HepG2 (cell line): ENCODE measurements around the gene QDPR. TPM values are rescaled to one million over a fixed set of nuclear protein-coding genes. Genes with fewer than 3 reads are reported as not detected.

ENCODE experiments used
- BHLHE40 ChIP-seq: IDR thresholded peaks from 2 replicates; pipeline ENCODE4 v1.6.1; 2011; ENCODE audit warnings: low read length, improper control_type of control experiment
- EZH2 ChIP-seq: conservative IDR thresholded peaks from 2 replicates; pipeline ENCODE4 v1.6.1; 2012; ENCODE audit warnings: mild to moderate bottlenecking, low read depth, low read length, moderate library complexity
- FOXC1 ChIP-seq: sonication (generic); formaldehyde crosslinking; IDR thresholded peaks from 2 replicates; pipeline ENCODE4 v1.8.0; 2022; ENCODE audit warnings: mild to moderate bottlenecking, missing genetic modification reagents, borderline replicate concordance
- HHEX ChIP-seq: IDR thresholded peaks from 2 replicates; pipeline ENCODE4 v1.6.1; 2016; ENCODE audit warnings: control low read depth
- KDM5A ChIP-seq: fragments of 200-600 bp; sonication (generic); IDR thresholded peaks from 2 replicates; pipeline ENCODE4 v1.7.0; 2018; ENCODE audit warnings: antibody characterized with exemption, mild to moderate bottlenecking, low read length, borderline replicate concordance
- MED13 ChIP-seq: sonication (generic); formaldehyde crosslinking; IDR thresholded peaks from 2 replicates; pipeline ENCODE4 v1.5.0; 2020; ENCODE audit warnings: missing genetic modification reagents
- NCOA1 ChIP-seq: sonication (generic); formaldehyde crosslinking; IDR thresholded peaks from 2 replicates; pipeline ENCODE4 v1.9.0; 2021; ENCODE audit warnings: missing genetic modification reagents
- NR2F2 ChIP-seq: IDR thresholded peaks from 2 replicates; pipeline ENCODE4 v1.6.1; 2012; ENCODE audit warnings: low read depth, inconsistent platforms, borderline replicate concordance
- PCBP1 ChIP-seq: fragments of 200-400 bp; formaldehyde crosslinking; IDR thresholded peaks from 2 replicates; pipeline ENCODE4 v1.6.1; 2017; ENCODE audit warnings: mild to moderate bottlenecking, low read depth, low read length, borderline replicate concordance
- RBM22 ChIP-seq: fragments of 200-400 bp; formaldehyde crosslinking; optimal IDR thresholded peaks from 2 replicates; pipeline ENCODE3; 2017; ENCODE audit warnings: mild to moderate bottlenecking, low read length, moderate library complexity
- SRSF1 ChIP-seq: fragments of 200-400 bp; formaldehyde crosslinking; optimal IDR thresholded peaks from 2 replicates; pipeline ENCODE3; 2017; ENCODE audit warnings: mild to moderate bottlenecking, low read depth, low read length, moderate library complexity
- ZNF253 ChIP-seq: sonication (generic); formaldehyde crosslinking; IDR thresholded peaks from 2 replicates; pipeline ENCODE4 v1.8.0; 2022; ENCODE audit warnings: mild to moderate bottlenecking, missing genetic modification reagents, borderline replicate concordance
- ZNF383 ChIP-seq: sonication (generic); formaldehyde crosslinking; IDR thresholded peaks from 2 replicates; pipeline ENCODE4 v1.4.0; 2020; ENCODE audit warnings: missing genetic modification reagents, mild to moderate bottlenecking, borderline replicate concordance
- ZNF713 ChIP-seq: sonication (generic); formaldehyde crosslinking; IDR thresholded peaks from 2 replicates; pipeline ENCODE4 v1.4.0; 2020; ENCODE audit warnings: mild to moderate bottlenecking, missing genetic modification reagents
- polyA plus RNA-seq, 8 experiments: library from polyadenylated mRNA; depleted of rRNA in 3 of 8; stranded (reverse) in 7 of 8; unstranded in 1 of 8; fragments of >200 nt; fragmentation: Illumina TruSeq in 4 of 8; extraction: Trizol in 4 of 8; gene quantifications; 2 replicates each; pipeline versions ENCODE4 v1.2.1 to v1.2.3, GENCODE V29; 2011 to 2016; ENCODE audit warnings: low read depth in 4 of 8, missing spikeins in 1 of 8, mixed read lengths in 1 of 8; ENCODE audit not compliant: insufficient read depth in 1 of 8
- total RNA-seq, 5 experiments: library from RNA; depleted of rRNA; stranded (reverse); fragments of >200 nt; fragmentation: Illumina TruSeq; extraction: Trizol; gene quantifications; 2 replicates each; pipeline ENCODE4 v1.2.3, GENCODE V29; 2016; ENCODE audit warnings: low read depth in 1 of 5
- TF ChIP-seq, protein P1 (sequence below): sonication (generic); formaldehyde crosslinking; IDR thresholded peaks from 2 replicates; pipeline ENCODE4 v1.4.0; 2020; ENCODE audit warnings: missing genetic modification reagents, mild to moderate bottlenecking, borderline replicate concordance
- TF ChIP-seq, protein P2 (sequence below): sonication (generic); formaldehyde crosslinking; IDR thresholded peaks from 2 replicates; pipeline ENCODE4 v1.4.0; 2020; ENCODE audit warnings: missing genetic modification reagents, borderline replicate concordance
- TF ChIP-seq, protein P3 (sequence below): sonication (generic); formaldehyde crosslinking; IDR thresholded peaks from 2 replicates; pipeline ENCODE4 v1.5.0; 2020; ENCODE audit warnings: missing genetic modification reagents, mild to moderate bottlenecking, borderline replicate concordance
- TF ChIP-seq, protein P4 (sequence below): sonication (generic); formaldehyde crosslinking; IDR thresholded peaks from 2 replicates; pipeline ENCODE4 v1.5.0; 2020; ENCODE audit warnings: mild to moderate bottlenecking, missing genetic modification reagents, borderline replicate concordance
- TF ChIP-seq, protein P5 (sequence below): IDR thresholded peaks from 2 replicates; pipeline ENCODE4 v1.6.1; 2016; ENCODE audit warnings: mild to moderate bottlenecking
- TF ChIP-seq, protein P6 (sequence below): sonication (generic); formaldehyde crosslinking; IDR thresholded peaks from 2 replicates; pipeline ENCODE4 v1.9.0; 2021; ENCODE audit warnings: missing genetic modification reagents, borderline replicate concordance

Gene QDPR
- total and polyA plus RNA-seq, 2 of the 13 experiments (the other 11 are each of a cell fraction or from before 2014, with no cell fraction given): 9.9 to 95.5 TPM

DNA sequence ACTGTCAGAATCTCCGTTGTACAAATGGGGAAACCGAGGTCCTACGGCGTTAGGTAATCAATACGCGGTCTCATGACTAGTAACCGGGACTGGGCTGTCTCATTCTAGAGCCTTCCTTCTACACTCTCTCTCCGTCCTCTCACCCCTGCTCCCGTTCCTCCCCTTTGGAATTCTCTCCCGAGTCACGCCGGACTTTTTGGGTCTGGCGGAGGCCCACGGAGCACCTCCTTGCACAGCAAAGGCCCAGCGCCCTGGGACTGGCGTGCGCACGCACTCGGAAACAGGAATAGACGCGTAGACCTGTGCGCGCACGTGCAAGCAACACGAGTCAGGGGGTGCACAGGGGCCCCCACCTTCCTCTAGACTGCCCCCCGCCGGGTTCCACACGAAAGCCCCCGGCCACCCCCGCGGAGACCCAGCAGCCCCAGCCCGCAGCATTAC is 361 bp downstream of the QDPR start (continued):
- TF ChIP-seq, protein P1, sequence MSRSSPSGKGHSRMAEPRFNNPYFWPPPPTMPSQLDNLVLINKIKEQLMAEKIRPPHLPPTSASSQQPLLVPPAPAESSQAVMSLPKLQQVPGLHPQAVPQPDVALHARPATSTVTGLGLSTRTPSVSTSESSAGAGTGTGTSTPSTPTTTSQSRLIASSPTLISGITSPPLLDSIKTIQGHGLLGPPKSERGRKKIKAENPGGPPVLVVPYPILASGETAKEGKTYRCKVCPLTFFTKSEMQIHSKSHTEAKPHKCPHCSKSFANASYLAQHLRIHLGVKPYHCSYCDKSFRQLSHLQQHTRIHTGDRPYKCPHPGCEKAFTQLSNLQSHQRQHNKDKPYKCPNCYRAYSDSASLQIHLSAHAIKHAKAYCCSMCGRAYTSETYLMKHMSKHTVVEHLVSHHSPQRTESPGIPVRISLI (CRISPR knock-in tag): no peak
- TF ChIP-seq, protein P2, sequence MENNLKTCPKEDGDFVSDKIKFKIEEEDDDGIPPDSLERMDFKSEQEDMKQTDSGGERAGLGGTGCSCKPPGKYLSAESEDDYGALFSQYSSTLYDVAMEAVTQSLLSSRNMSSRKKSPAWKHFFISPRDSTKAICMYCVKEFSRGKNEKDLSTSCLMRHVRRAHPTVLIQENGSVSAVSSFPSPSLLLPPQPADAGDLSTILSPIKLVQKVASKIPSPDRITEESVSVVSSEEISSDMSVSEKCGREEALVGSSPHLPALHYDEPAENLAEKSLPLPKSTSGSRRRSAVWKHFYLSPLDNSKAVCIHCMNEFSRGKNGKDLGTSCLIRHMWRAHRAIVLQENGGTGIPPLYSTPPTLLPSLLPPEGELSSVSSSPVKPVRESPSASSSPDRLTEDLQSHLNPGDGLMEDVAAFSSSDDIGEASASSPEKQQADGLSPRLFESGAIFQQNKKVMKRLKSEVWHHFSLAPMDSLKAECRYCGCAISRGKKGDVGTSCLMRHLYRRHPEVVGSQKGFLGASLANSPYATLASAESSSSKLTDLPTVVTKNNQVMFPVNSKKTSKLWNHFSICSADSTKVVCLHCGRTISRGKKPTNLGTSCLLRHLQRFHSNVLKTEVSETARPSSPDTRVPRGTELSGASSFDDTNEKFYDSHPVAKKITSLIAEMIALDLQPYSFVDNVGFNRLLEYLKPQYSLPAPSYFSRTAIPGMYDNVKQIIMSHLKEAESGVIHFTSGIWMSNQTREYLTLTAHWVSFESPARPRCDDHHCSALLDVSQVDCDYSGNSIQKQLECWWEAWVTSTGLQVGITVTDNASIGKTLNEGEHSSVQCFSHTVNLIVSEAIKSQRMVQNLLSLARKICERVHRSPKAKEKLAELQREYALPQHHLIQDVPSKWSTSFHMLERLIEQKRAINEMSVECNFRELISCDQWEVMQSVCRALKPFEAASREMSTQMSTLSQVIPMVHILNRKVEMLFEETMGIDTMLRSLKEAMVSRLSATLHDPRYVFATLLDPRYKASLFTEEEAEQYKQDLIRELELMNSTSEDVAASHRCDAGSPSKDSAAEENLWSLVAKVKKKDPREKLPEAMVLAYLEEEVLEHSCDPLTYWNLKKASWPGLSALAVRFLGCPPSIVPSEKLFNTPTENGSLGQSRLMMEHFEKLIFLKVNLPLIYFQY (CRISPR knock-in tag): no peak
- TF ChIP-seq BHLHE40: peak; percentile 38; the same call in 1 of the 2 replicates
- peak; percentile 44; the same call in 1 of the 2 replicates for TF ChIP-seq KDM5A
- 0 out of 2 replicates have a peak, but pooled peaks have one; percentile 37 for TF ChIP-seq NCOA1 (CRISPR knock-in tag)
- peak; percentile 67; the same call in 1 of the 2 replicates for TF ChIP-seq FOXC1
- no peak for TF ChIP-seq ZNF253 (CRISPR knock-in tag)
- TF ChIP-seq ZNF713 (CRISPR knock-in tag): no peak
- TF ChIP-seq ZNF383: no peak
- TF ChIP-seq, protein P3, sequence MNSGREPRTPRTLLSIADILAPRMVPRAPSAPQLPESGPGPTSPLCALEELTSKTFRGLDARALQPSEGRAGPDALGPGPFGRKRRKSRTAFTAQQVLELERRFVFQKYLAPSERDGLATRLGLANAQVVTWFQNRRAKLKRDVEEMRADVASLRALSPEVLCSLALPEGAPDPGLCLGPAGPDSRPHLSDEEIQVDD: no peak
- TF ChIP-seq HHEX: no peak
- TF ChIP-seq NR2F2: 0 out of 2 replicates have a peak, but pooled peaks have one; percentile 4
- TF ChIP-seq, protein P4, sequence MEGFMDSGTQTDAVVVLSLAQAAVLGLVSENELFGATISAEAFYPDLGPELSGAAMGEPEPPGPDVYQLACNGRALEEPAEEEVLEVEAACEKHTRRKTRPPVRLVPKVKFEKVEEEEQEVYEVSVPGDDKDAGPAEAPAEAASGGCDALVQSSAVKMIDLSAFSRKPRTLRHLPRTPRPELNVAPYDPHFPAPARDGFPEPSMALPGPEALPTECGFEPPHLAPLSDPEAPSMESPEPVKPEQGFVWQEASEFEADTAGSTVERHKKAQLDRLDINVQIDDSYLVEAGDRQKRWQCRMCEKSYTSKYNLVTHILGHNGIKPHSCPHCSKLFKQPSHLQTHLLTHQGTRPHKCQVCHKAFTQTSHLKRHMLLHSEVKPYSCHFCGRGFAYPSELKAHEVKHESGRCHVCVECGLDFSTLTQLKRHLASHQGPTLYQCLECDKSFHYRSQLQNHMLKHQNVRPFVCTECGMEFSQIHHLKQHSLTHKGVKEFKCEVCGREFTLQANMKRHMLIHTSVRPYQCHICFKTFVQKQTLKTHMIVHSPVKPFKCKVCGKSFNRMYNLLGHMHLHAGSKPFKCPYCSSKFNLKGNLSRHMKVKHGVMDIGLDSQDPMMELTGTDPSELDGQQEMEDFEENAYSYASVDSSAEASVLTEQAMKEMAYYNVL (CRISPR knock-in tag): 0 out of 2 replicates have a peak, but pooled peaks have one; percentile 51
- TF ChIP-seq, protein P5, sequence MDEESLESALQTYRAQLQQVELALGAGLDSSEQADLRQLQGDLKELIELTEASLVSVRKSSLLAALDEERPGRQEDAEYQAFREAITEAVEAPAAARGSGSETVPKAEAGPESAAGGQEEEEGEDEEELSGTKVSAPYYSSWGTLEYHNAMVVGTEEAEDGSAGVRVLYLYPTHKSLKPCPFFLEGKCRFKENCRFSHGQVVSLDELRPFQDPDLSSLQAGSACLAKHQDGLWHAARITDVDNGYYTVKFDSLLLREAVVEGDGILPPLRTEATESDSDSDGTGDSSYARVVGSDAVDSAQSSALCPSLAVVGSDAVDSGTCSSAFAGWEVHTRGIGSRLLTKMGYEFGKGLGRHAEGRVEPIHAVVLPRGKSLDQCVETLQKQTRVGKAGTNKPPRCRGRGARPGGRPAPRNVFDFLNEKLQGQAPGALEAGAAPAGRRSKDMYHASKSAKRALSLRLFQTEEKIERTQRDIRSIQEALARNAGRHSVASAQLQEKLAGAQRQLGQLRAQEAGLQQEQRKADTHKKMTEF (CRISPR knock-in tag): no peak
- TF ChIP-seq EZH2: no peak
- TF ChIP-seq, protein P6, sequence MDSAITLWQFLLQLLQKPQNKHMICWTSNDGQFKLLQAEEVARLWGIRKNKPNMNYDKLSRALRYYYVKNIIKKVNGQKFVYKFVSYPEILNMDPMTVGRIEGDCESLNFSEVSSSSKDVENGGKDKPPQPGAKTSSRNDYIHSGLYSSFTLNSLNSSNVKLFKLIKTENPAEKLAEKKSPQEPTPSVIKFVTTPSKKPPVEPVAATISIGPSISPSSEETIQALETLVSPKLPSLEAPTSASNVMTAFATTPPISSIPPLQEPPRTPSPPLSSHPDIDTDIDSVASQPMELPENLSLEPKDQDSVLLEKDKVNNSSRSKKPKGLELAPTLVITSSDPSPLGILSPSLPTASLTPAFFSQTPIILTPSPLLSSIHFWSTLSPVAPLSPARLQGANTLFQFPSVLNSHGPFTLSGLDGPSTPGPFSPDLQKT (CRISPR knock-in tag): no peak
- TF ChIP-seq SRSF1: no peak
- TF ChIP-seq PCBP1: no peak
- no peak for TF ChIP-seq RBM22
- TF ChIP-seq MED13: peak; percentile 43; the same call in 1 of the 2 replicates
